KMS-11 (cell line): ENCODE data around the gene RFXAP.

Experiments used
- H2AFZ ChIP-seq: fragments of 200-600 bp; sonication (generic); 2 replicates; pipeline ENCODE4 v1.6.1; 2016; ENCODE audit warnings: antibody characterized with exemption, mixed run types, low read depth
- H3K27ac ChIP-seq: fragments of 200-600 bp; sonication (generic); 2 replicates; pipeline ENCODE4 v1.6.1; 2016; ENCODE audit warnings: mild to moderate bottlenecking, mixed run types
- H3K27me3 ChIP-seq: fragments of 200-600 bp; sonication (generic); 2 replicates; pipeline ENCODE4 v1.6.1; 2017; ENCODE audit warnings: mild to moderate bottlenecking, low read depth, mixed run types, moderate library complexity; ENCODE audit not compliant: insufficient read depth
- H3K36me3 ChIP-seq: fragments of 200-600 bp; sonication (generic); 2 replicates; pipeline ENCODE4 v1.6.1; 2017; ENCODE audit warnings: mild to moderate bottlenecking, mixed run types; ENCODE audit not compliant: insufficient read depth
- H3K4me1 ChIP-seq: fragments of 200-600 bp; sonication (generic); 2 replicates; pipeline ENCODE4 v1.6.1; 2016; ENCODE audit warnings: mild to moderate bottlenecking, low read depth, mixed run types; ENCODE audit not compliant: poor library complexity, severe bottlenecking
- H3K4me2 ChIP-seq: fragments of 200-600 bp; sonication (generic); 2 replicates; pipeline ENCODE4 v1.7.0; 2016; ENCODE audit warnings: mild to moderate bottlenecking, mixed run types
- H3K4me3 ChIP-seq: fragments of 200-600 bp; sonication (generic); IDR thresholded peaks from 2 replicates; pipeline ENCODE4 v1.6.1; 2017; ENCODE audit warnings: low read depth, low read length, mixed read lengths; ENCODE audit not compliant: insufficient read depth
- H3K79me2 ChIP-seq: fragments of 200-600 bp; sonication (generic); 2 replicates; pipeline ENCODE4 v1.6.1; 2016; ENCODE audit warnings: low read depth, mixed run types; ENCODE audit not compliant: insufficient read depth
- H3K9ac ChIP-seq: fragments of 200-600 bp; sonication (generic); 2 replicates; pipeline ENCODE4 v1.6.1; 2016; ENCODE audit warnings: mild to moderate bottlenecking, mixed run types
- H4K20me1 ChIP-seq: fragments of 200-600 bp; sonication (generic); 2 replicates; pipeline ENCODE4 v1.6.1; 2016; ENCODE audit warnings: mild to moderate bottlenecking, mixed run types; ENCODE audit not compliant: insufficient read depth
- CTCF ChIP-seq: fragments of 200-600 bp; sonication (generic); conservative IDR thresholded peaks from 2 replicates; pipeline ENCODE4 v1.6.1; 2017; ENCODE audit warnings: low read depth, mild to moderate bottlenecking, antibody characterized with exemption, low read length, moderate library complexity, mixed read lengths

Gene RFXAP

GRCh38 chr13:36857253-36857652 lies 38.2 kb downstream of the RFXAP start:
- Histone ChIP-seq H3K4me1 (no peaks in the 10 kb centered on the region), H3K27me3 (no peaks in the 10 kb centered on the region), H2AFZ (no peak overlapping the region), H3K27ac (no peak overlapping the region), H3K79me2 (no peaks in the 10 kb centered on the region), H3K9ac (no peak overlapping the region), H3K4me3 (no peak overlapping the region), H3K4me2 (no peak overlapping the region), H3K36me3 (no peaks in the 10 kb centered on the region), H4K20me1 (no peaks in the 10 kb centered on the region)
- TF ChIP-seq CTCF = no peak

- no peak overlapping the region for H3K4me2 ChIP-seq
- no peaks in the 10 kb centered on the region for H4K20me1 ChIP-seq
- H3K9ac ChIP-seq = no peak overlapping the region
- H3K27me3 ChIP-seq = no peaks in the 10 kb centered on the region
- no peak overlapping the region for H3K27ac ChIP-seq
- no peak overlapping the region for H2AFZ ChIP-seq
- H3K36me3 ChIP-seq = no peaks in the 10 kb centered on the region
- H3K4me1 ChIP-seq = no peaks in the 10 kb centered on the region
- H3K4me3 ChIP-seq = no peak overlapping the region
- no peak; the same call in 1 of the 2 replicates for TF ChIP-seq CTCF
- no peaks in the 10 kb centered on the region for H3K79me2 ChIP-seq
These were observed 39.3 kb downstream of the RFXAP start for GRCh38 chr13:36858290-36858689.

DNA sequence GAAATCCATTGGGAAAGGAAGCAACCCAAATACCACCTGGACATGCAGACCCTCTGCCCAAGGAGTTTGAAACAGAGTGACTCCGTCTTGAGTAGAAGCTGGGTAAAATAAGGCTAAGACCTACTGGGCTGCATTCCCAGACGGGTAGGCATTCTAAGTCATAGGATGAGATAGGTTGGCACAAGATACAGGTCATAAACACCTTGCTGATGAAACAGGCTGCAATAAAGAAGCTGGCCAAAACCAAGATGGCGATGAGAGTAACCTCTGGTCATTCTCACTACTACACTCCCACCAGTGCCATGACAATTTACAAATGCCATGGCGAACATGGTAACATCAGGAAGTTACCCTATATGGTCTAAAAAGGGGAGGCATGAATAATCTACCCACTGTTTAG lies 40.2 kb downstream of the RFXAP start:
- H3K27me3 ChIP-seq = no peaks in the 10 kb centered on the region
- no peak overlapping the region for H3K4me3 ChIP-seq

DNA sequence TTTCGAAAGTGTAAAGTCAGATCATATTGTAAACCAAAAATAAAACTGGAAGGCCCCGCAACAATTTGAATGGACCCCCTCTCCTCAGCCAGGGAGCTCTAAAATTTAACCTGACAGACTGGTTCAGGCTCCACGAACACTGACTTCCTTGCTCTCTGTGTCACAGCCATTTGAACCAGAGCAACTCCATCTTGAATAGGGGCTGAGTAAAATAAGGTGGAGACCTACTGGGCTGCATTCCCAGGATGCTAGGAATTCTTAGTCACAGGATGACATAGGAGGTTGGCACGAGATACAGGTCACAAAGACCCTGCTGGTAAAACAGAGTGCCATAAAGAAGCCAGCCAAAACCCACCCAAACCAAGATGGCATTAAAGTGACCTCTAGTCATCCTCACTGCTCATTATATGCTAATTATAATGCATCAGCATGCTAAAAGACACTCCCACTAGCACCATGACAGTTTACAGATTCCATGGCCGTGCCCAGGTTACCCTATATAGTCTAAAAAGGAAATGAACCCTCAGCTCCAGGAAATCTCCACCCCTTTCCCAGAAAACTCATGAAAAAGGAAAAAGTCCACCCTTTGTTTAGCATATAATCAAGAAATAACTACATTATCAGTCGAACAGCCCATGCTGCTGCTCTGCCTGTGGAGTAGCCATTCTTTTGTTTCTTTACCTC lies 43.1 kb downstream of the RFXAP start:
- Histone ChIP-seq H3K36me3 (no peaks in the 10 kb centered on the region), H3K4me1 (no peaks in the 10 kb centered on the region), H3K79me2 (no peaks in the 10 kb centered on the region), H3K9ac (no peak overlapping the region), H3K27me3 (no peaks in the 10 kb centered on the region), H2AFZ (no peak overlapping the region), H4K20me1 (no peaks in the 10 kb centered on the region), H3K4me2 (no peak overlapping the region), H3K27ac (no peak overlapping the region), H3K4me3 (no peak overlapping the region)
- no peak for TF ChIP-seq CTCF

More for the DNA sequence above, 40.2 kb downstream of the RFXAP start:
- Histone ChIP-seq H3K27ac (no peak overlapping the region), H2AFZ (no peak overlapping the region), H3K79me2 (no peaks in the 10 kb centered on the region), H3K36me3 (no peaks in the 10 kb centered on the region), H3K4me2 (no peak overlapping the region), H3K4me1 (no peaks in the 10 kb centered on the region), H4K20me1 (no peaks in the 10 kb centered on the region), H3K9ac (no peak overlapping the region)
- no peak for TF ChIP-seq CTCF
